ENCODE results near the gene WRAP73. TPM values are rescaled to one million over a fixed set of nuclear protein-coding genes. Genes with fewer than 3 reads are reported as not detected.

Gene WRAP73
- total RNA-seq, 1 experiment from 2014 or later: 51.4 TPM

DNA sequence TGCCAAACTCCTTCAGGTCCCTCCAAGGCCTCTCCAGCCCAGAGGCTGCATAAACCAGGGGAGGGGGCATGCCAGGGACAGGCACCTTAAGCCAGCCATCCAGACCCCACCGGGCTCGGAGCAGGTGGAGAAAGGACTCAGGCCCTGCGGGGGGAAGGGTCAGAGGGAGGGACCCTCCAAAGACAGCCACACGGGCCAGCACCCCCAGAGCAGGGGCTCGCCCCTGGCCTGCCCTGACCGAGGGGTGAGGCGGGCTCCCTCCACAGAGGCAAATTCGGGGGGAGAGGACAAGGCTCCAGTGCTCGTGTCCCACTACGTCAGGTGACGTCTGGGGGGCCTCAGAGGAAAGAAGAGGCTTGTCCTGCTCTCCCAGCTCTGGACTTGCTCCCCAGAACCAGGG is 46.7 kb downstream of the WRAP73 start:
- Histone ChIP-seq H3K9ac (ENCODE audit: low read length) (no peak overlapping the region), H3K36me3 (ENCODE audit: control insufficient read depth in 1 of 2, insufficient read depth in 2 of 2, low read length in 2 of 2) (no peaks in the 10 kb centered on the region), H3K9me3 (ENCODE audit: control insufficient read depth in 1 of 2, insufficient read depth in 1 of 2, low read depth in 1 of 2, low read length in 2 of 2) (no peaks in the 10 kb centered on the region), H3K4me2 (ENCODE audit: low read length) (no peak overlapping the region), H3K27ac (ENCODE audit: low read depth, low read length) (no peak overlapping the region), H2AFZ (ENCODE audit: low read depth, low read length, poor library complexity, severe bottlenecking) (no peak overlapping the region), H3K4me3 (replicated peaks in 1 of 2; ENCODE audit: low read depth in 1 of 2, low read length in 2 of 2) (no peak overlapping the region), H3K27me3 (ENCODE audit: insufficient read depth, low read length) (no peaks in the 10 kb centered on the region), H3K9me2 (ENCODE audit: insufficient read depth) (no peaks in the 10 kb centered on the region), H4K20me1 (ENCODE audit: insufficient read depth) (no peaks in the 10 kb centered on the region), H3K4me1 (ENCODE audit: control insufficient read depth in 1 of 2, insufficient read depth in 2 of 2, low read length in 2 of 2) (peaks cover 0 to 16% of the 10 kb centered on the region in 2 experiments; a peak in 2 of 4 replicates), H3K79me2 (ENCODE audit: insufficient read depth, low read length) (no peaks in the 10 kb centered on the region)
- ATAC-seq (no peak), DNase-seq (ENCODE audit: low read depth, low spot score) (no peak)
- ChIA-PET POLR2A (no interaction called here), RAD21 (ENCODE audit: low non-redundant PET in 1 of 2, low total read pairs in 2 of 2, uncharacterized antibody in 2 of 2, unreplicated experiment in 2 of 2) (no interaction called here), CTCF (no interaction called here)
- no TSS peak for BruUV-seq (replicated peaks)
- intact Hi-C loops (cut with micrococcal nuclease): loop anchor here (10.0 kb wide), 1 partner anchor 1018 kb away; the partner anchor contains the start of gene PRXL2B
- TF ChIP-seq, protein P1, sequence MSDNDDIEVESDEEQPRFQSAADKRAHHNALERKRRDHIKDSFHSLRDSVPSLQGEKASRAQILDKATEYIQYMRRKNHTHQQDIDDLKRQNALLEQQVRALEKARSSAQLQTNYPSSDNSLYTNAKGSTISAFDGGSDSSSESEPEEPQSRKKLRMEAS (IDR thresholded peaks at IDR 0.05): no peak
- no peak for TF ChIP-seq SRF (IDR thresholded peaks at IDR 0.05; ENCODE audit: low read depth)
- TF ChIP-seq ZFX (IDR thresholded peaks at IDR 0.05): no peak
- no peak for TF ChIP-seq POLR2AphosphoS5 (IDR thresholded peaks at IDR 0.05; ENCODE audit: low read depth, low read length)
- TF ChIP-seq JUND (IDR thresholded peaks at IDR 0.05): no peak
- TF ChIP-seq EGR1 (IDR thresholded peaks at IDR 0.05; ENCODE audit: low read depth): no peak
- no peak for TF ChIP-seq CEBPB (IDR thresholded peaks at IDR 0.05; ENCODE audit: low read depth)
- no peak for TF ChIP-seq ZNF274 (IDR thresholded peaks at IDR 0.05; ENCODE audit: low read depth, low read length)
- no peak for TF ChIP-seq TCF7L2 (IDR thresholded peaks at IDR 0.05; ENCODE audit: borderline replicate concordance, extremely low read depth, insufficient read depth, insufficient read length)
- TF ChIP-seq YY1 (IDR thresholded peaks at IDR 0.05; ENCODE audit: extremely low read depth, insufficient replicate concordance, low read depth, low read length): no peak
- no peak for TF ChIP-seq EZH2 (IDR thresholded peaks at IDR 0.05)

DNA sequence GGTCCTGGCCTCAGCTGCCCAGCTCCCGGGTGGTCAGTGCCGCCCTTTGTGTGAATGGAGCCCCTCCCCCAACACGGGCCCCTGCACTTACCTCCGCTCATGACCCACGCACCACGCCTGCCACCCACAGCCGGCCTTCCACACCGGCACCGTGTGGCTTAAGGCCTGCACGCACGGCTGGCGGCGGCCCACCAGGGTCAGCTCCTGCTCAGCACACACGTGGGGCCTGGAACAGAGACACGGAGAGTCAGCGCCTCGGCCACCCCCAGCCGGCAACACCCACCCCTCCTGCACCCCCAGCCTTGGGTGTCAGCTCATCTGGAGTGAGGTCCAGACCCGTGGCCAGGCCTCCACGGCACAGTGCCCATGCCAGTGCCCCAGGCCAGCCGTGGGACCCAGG is 47.5 kb downstream of the WRAP73 start:
- intact Hi-C loops (cut with micrococcal nuclease): loop anchor here (10.0 kb wide), 1 partner anchor 1018 kb away; the partner anchor contains the start of gene PRXL2B
- Histone ChIP-seq H3K79me2 (ENCODE audit: insufficient read depth, low read length) (no peaks in the 10 kb centered on the region), H3K9me3 (ENCODE audit: control insufficient read depth in 1 of 2, insufficient read depth in 1 of 2, low read depth in 1 of 2, low read length in 2 of 2) (no peaks in the 10 kb centered on the region), H3K4me2 (ENCODE audit: low read length) (no peak overlapping the region), H3K9me2 (ENCODE audit: insufficient read depth) (no peaks in the 10 kb centered on the region), H3K4me3 (replicated peaks in 1 of 2; ENCODE audit: low read depth in 1 of 2, low read length in 2 of 2) (no peak overlapping the region), H4K20me1 (ENCODE audit: insufficient read depth) (no peaks in the 10 kb centered on the region), H2AFZ (ENCODE audit: low read depth, low read length, poor library complexity, severe bottlenecking) (no peak overlapping the region), H3K4me1 (ENCODE audit: control insufficient read depth in 1 of 2, insufficient read depth in 2 of 2, low read length in 2 of 2) (peaks cover 0 to 16% of the 10 kb centered on the region in 2 experiments; a peak in 2 of 4 replicates), H3K27ac (ENCODE audit: low read depth, low read length) (no peak overlapping the region), H3K9ac (ENCODE audit: low read length) (no peak overlapping the region), H3K27me3 (ENCODE audit: insufficient read depth, low read length) (no peaks in the 10 kb centered on the region), H3K36me3 (ENCODE audit: control insufficient read depth in 1 of 2, insufficient read depth in 2 of 2, low read length in 2 of 2) (no peaks in the 10 kb centered on the region)
- ChIA-PET POLR2A (no interaction called here), RAD21 (ENCODE audit: low non-redundant PET in 1 of 2, low total read pairs in 2 of 2, uncharacterized antibody in 2 of 2, unreplicated experiment in 2 of 2) (no interaction called here), CTCF (no interaction called here)
- DNase-seq (ENCODE audit: low read depth, low spot score) (no peak), ATAC-seq (no peak)
- BruUV-seq (replicated peaks): no TSS peak
- no peak for TF ChIP-seq POLR2AphosphoS5 (IDR thresholded peaks at IDR 0.05; ENCODE audit: low read depth, low read length)
- TF ChIP-seq, protein P2, sequence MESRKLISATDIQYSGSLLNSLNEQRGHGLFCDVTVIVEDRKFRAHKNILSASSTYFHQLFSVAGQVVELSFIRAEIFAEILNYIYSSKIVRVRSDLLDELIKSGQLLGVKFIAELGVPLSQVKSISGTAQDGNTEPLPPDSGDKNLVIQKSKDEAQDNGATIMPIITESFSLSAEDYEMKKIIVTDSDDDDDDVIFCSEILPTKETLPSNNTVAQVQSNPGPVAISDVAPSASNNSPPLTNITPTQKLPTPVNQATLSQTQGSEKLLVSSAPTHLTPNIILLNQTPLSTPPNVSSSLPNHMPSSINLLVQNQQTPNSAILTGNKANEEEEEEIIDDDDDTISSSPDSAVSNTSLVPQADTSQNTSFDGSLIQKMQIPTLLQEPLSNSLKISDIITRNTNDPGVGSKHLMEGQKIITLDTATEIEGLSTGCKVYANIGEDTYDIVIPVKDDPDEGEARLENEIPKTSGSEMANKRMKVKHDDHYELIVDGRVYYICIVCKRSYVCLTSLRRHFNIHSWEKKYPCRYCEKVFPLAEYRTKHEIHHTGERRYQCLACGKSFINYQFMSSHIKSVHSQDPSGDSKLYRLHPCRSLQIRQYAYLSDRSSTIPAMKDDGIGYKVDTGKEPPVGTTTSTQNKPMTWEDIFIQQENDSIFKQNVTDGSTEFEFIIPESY (IDR thresholded peaks at IDR 0.05; ENCODE audit: extremely low read depth, insufficient replicate concordance, low read length): no peak
- no peak for TF ChIP-seq SRF (IDR thresholded peaks at IDR 0.05; ENCODE audit: low read depth)
- TF ChIP-seq YY1 (IDR thresholded peaks at IDR 0.05; ENCODE audit: extremely low read depth, insufficient replicate concordance, low read depth, low read length): no peak
- TF ChIP-seq, protein P3, sequence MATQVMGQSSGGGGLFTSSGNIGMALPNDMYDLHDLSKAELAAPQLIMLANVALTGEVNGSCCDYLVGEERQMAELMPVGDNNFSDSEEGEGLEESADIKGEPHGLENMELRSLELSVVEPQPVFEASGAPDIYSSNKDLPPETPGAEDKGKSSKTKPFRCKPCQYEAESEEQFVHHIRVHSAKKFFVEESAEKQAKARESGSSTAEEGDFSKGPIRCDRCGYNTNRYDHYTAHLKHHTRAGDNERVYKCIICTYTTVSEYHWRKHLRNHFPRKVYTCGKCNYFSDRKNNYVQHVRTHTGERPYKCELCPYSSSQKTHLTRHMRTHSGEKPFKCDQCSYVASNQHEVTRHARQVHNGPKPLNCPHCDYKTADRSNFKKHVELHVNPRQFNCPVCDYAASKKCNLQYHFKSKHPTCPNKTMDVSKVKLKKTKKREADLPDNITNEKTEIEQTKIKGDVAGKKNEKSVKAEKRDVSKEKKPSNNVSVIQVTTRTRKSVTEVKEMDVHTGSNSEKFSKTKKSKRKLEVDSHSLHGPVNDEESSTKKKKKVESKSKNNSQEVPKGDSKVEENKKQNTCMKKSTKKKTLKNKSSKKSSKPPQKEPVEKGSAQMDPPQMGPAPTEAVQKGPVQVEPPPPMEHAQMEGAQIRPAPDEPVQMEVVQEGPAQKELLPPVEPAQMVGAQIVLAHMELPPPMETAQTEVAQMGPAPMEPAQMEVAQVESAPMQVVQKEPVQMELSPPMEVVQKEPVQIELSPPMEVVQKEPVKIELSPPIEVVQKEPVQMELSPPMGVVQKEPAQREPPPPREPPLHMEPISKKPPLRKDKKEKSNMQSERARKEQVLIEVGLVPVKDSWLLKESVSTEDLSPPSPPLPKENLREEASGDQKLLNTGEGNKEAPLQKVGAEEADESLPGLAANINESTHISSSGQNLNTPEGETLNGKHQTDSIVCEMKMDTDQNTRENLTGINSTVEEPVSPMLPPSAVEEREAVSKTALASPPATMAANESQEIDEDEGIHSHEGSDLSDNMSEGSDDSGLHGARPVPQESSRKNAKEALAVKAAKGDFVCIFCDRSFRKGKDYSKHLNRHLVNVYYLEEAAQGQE (IDR thresholded peaks at IDR 0.05; ENCODE audit: low read depth): no peak
- TF ChIP-seq SIN3A (IDR thresholded peaks at IDR 0.05; ENCODE audit: low read depth): no peak
- TF ChIP-seq POLR2A (IDR thresholded peaks at IDR 0.05; ENCODE audit: borderline replicate concordance, extremely low read depth, insufficient read depth, insufficient read length): no peak
- TF ChIP-seq ZNF274 (IDR thresholded peaks at IDR 0.05; ENCODE audit: low read depth, low read length): no peak
- TF ChIP-seq EZH2 (IDR thresholded peaks at IDR 0.05): no peak
- TF ChIP-seq ELF1 (IDR thresholded peaks at IDR 0.05; ENCODE audit: borderline replicate concordance, low read depth): no peak
